Omental fat pad (tissue), 4 donors: ENCODE results near the gene MSH6. TPM values are rescaled to one million over a fixed set of nuclear protein-coding genes. Genes with fewer than 3 reads are reported as not detected.
A peak's percentile ranks its signal among the peaks of the same experiment; 100 is the strongest.

Experiments used
- ATAC-seq: fragments of 150-250 bp; one replicate; pipeline ENCODE4 v1.9.1; 2016; ENCODE audit warnings: mild to moderate bottlenecking, moderate library complexity; ENCODE audit not compliant: low FRiP score
- DNase-seq: peaks from one replicate; pipeline ENCODE4 v3.0.0-alpha.2; 2019; ENCODE audit warnings: low spot score
- total RNA-seq, 4 donors: library from RNA; depleted of rRNA; stranded (reverse); fragments of >200 nt; gene quantifications; one replicate each; pipeline ENCODE4 v1.1.0, GENCODE V29; 2016
- TF ChIP-seq, protein P1 (sequence below), 3 donors: fragments of 450-650 bp; IDR thresholded peaks; one replicate each; pipeline ENCODE4 v1.5.1; 2016 to 2017; ENCODE audit warnings: antibody characterized with exemption in 3 of 3, mild to moderate bottlenecking in 3 of 3, moderate library complexity in 2 of 3

The MSH6 gene, protein sequence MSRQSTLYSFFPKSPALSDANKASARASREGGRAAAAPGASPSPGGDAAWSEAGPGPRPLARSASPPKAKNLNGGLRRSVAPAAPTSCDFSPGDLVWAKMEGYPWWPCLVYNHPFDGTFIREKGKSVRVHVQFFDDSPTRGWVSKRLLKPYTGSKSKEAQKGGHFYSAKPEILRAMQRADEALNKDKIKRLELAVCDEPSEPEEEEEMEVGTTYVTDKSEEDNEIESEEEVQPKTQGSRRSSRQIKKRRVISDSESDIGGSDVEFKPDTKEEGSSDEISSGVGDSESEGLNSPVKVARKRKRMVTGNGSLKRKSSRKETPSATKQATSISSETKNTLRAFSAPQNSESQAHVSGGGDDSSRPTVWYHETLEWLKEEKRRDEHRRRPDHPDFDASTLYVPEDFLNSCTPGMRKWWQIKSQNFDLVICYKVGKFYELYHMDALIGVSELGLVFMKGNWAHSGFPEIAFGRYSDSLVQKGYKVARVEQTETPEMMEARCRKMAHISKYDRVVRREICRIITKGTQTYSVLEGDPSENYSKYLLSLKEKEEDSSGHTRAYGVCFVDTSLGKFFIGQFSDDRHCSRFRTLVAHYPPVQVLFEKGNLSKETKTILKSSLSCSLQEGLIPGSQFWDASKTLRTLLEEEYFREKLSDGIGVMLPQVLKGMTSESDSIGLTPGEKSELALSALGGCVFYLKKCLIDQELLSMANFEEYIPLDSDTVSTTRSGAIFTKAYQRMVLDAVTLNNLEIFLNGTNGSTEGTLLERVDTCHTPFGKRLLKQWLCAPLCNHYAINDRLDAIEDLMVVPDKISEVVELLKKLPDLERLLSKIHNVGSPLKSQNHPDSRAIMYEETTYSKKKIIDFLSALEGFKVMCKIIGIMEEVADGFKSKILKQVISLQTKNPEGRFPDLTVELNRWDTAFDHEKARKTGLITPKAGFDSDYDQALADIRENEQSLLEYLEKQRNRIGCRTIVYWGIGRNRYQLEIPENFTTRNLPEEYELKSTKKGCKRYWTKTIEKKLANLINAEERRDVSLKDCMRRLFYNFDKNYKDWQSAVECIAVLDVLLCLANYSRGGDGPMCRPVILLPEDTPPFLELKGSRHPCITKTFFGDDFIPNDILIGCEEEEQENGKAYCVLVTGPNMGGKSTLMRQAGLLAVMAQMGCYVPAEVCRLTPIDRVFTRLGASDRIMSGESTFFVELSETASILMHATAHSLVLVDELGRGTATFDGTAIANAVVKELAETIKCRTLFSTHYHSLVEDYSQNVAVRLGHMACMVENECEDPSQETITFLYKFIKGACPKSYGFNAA (N-terminal part only)
- 10 to 100 TPM; 26.9 to 36.4 (median 29.4) TPM for total RNA-seq

DNA sequence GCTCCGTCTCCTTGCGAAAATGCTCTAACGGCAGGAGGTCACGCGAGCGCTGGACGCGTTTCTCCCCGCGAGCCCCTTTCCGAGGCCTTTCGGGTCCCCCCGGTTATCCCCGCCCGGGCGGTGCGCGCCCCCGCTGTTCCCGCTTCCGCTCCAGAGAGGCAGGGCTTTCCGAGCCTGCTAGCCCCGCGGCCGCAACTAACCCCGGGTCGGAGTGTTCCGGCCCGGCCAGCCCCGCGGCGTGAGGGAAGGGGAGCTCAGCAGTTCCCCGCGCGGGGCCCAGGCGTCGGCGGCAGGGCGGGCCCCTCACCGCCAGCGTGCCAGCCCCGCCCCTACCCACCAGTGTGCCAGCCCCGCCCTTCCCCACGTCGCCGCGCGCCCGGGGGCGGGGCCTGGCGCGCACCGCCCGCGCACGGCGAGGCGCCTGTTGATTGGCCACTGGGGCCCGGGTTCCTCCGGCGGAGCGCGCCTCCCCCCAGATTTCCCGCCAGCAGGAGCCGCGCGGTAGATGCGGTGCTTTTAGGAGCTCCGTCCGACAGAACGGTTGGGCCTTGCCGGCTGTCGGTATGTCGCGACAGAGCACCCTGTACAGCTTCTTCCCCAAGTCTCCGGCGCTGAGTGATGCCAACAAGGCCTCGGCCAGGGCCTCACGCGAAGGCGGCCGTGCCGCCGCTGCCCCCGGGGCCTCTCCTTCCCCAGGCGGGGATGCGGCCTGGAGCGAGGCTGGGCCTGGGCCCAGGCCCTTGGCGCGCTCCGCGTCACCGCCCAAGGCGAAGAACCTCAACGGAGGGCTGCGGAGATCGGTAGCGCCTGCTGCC is at the start of gene MSH6:
TSS of gene MSH6 (plus strand) at position 475 of the 815 bp plus-strand sequence. CDS start at position 564, 89 bp downstream.
- TF ChIP-seq, protein P1, sequence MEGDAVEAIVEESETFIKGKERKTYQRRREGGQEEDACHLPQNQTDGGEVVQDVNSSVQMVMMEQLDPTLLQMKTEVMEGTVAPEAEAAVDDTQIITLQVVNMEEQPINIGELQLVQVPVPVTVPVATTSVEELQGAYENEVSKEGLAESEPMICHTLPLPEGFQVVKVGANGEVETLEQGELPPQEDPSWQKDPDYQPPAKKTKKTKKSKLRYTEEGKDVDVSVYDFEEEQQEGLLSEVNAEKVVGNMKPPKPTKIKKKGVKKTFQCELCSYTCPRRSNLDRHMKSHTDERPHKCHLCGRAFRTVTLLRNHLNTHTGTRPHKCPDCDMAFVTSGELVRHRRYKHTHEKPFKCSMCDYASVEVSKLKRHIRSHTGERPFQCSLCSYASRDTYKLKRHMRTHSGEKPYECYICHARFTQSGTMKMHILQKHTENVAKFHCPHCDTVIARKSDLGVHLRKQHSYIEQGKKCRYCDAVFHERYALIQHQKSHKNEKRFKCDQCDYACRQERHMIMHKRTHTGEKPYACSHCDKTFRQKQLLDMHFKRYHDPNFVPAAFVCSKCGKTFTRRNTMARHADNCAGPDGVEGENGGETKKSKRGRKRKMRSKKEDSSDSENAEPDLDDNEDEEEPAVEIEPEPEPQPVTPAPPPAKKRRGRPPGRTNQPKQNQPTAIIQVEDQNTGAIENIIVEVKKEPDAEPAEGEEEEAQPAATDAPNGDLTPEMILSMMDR (IDR thresholded peaks at IDR 0.05), result no peak
- peak; percentile 54 for DNase-seq
- peak; percentile 93 for ATAC-seq

DNA sequence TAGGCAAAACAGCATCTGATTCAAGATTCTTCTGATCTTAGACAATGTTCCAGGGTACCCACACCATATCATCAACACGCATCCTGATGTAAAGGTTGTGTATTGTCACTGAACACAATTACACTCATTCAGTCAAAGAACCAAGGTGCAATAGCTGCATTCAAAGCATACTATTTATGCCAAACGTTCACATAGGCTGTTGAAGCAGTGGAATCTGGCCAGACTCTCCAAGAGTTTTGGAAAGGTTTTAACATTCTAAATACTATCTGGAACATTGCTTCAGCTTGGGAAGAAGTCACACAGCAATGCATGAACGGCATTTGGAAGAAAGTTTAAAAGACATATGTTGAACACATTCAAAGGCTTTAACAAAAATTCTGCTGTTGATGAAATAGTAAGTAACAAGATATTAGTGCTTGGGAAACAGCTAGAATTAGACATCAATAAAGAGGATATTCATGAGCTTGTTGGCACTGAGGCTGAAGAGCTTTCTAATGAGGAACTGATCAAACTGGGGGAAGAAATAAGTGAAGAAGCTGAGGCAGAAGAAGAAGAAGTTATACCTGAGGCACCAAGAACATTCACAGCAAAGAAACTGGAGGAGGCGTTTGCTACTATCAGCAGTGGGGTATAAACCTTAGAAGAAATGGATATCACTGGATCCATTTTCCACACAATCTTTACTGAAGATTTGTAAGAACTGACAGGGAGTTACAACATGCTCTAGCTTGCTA is 47.6 kb upstream of the MSH6 start:
- ATAC-seq, result no peak
- TF ChIP-seq, protein P1 (IDR thresholded peaks at IDR 0.05), result no peak

DNA sequence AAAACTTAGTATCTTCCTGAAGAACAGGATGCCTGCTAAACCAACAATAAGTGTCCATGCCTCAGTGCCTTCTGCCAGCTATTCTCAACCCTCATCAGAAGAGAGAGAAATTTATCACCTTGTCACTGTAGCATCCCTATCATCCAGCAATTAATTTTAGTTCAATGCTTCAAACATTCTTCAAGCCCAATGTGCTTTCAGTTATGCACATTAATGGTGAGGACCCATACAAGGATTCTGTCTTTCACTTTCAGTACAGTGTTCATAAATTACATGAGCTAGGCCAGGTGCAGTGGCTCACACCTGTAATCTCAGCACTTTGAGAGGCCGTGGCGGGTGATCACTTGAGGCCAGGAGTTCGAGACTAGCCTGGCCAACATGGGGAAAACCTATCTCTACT is 47.0 kb upstream of the MSH6 start:
- DNase-seq (no peak), ATAC-seq (no peak)
- TF ChIP-seq, protein P1 (IDR thresholded peaks at IDR 0.05), result no peak

More for the DNA sequence above, 47.6 kb upstream of the MSH6 start:
- DNase-seq, result no peak

DNA sequence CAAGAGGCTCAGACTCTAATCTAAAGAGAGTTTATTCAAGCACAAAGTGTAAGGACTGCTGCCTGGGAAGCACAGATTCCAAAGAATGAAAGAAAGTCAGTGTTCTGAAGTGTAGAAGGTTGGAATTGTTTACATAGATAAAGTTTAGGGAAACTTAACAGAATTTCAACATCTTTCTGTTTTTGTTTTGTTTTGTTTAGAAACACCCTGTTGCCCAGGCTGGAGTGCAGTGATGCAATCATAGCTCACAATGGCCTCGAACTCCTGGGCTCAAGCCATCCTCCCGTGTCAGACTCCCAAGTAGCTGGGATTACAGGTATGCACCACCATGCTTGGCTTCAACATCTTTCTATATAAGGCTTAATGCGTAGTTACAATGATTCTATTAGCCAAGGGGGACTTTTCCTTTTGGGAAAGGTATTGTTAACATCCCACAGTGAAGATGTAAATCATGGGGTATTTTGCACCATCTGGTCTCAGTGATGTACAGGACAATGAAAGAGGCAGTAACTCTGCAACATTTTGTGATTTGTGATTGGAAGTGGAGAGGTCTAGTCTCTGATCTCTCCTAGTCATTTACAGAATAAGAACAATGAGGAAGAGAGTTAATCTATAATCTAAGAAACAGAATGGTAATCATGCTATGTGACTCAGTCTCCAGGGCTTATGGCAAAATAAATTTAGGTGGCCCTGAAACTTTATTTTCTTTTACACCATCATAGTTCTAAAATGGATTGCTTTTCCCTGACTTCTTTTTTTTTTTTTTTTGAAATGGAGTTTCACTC is 45.6 kb upstream of the MSH6 start:
- ATAC-seq (no peak), DNase-seq (no peak)
- TF ChIP-seq, protein P1 (IDR thresholded peaks at IDR 0.05), result no peak

DNA sequence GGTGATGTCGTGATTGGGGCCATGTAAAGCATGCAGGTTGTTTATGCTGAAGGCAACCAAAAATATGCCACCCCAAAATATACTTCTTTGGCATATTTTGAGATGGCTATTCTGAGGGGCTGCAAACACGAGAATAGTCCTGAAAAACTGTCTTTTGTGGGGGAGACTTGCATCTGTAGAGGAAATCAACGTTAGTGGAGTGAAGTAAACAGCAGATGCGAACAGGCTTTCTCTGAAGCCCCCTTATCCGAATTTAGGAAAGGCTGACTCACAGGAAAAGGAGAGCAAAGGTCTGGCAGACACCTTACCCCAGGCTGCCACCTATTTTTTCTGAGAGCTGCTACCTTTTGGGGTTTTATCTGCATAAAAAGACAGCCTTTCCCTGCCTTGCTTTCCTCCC is 44.6 kb upstream of the MSH6 start:
- TF ChIP-seq, protein P1 (IDR thresholded peaks at IDR 0.05), result no peak
- no peak for ATAC-seq
- DNase-seq, result no peak
